Heart left ventricle (tissue), 16 donors: Measurements from ENCODE around the gene ING4. TPM values are rescaled to one million over a fixed set of nuclear protein-coding genes. Genes with fewer than 3 reads are reported as not detected.

Experiments used
- ATAC-seq, 4 donors: fragments of 200-7000 bp; cut with Tn5 transposase; one replicate each; pipeline ENCODE4 v1.9.1; 2020 to 2022; ENCODE audit warnings: moderate library complexity in 4 of 4, mild to moderate bottlenecking in 3 of 4, moderate number of reproducible peaks in 1 of 4
- DNase-seq, 5 donors: peaks; one replicate each; pipeline ENCODE4 v3.0.0-alpha.2; 2020
- H3K27ac ChIP-seq, 12 donors: fragments of 200-600 bp; sonication (generic) in 4 of 12; one replicate each; pipeline versions ENCODE4 v1.5.0 to v1.8.0; 2016 to 2022; ENCODE audit warnings: mild to moderate bottlenecking in 2 of 12
- H3K27me3 ChIP-seq, 9 donors: fragments of 200-600 bp; sonication (generic) in 2 of 9; one replicate each; pipeline versions ENCODE4 v1.5.1 to v1.8.0; 2016 to 2022; ENCODE audit warnings: mild to moderate bottlenecking in 3 of 9
- H3K36me3 ChIP-seq, 9 donors: fragments of 200-600 bp; sonication (generic) in 2 of 9; one replicate each; pipeline versions ENCODE4 v1.5.0 to v1.8.0; 2018 to 2022; ENCODE audit warnings: mild to moderate bottlenecking in 2 of 9
- H3K4me1 ChIP-seq, 12 donors: fragments of 200-600 bp; sonication (generic) in 4 of 12; one replicate each; pipeline versions ENCODE4 v1.5.0 to v1.8.0; 2016 to 2022; ENCODE audit warnings: mild to moderate bottlenecking in 3 of 12
- H3K4me3 ChIP-seq, 12 donors: fragments of 200-600 bp; sonication (generic) in 4 of 12; one replicate each; pipeline versions ENCODE4 v1.5.0 to v1.8.0; 2017 to 2022; ENCODE audit warnings: mild to moderate bottlenecking in 9 of 12, moderate library complexity in 4 of 12
- H3K9me3 ChIP-seq, 12 donors: fragments of 200-600 bp; sonication (generic) in 4 of 12; one replicate each; pipeline versions ENCODE4 v1.5.0 to v1.8.0; 2016 to 2022; ENCODE audit warnings: mild to moderate bottlenecking in 1 of 12
- CTCF ChIP-seq, 12 donors: fragments of 200-600 bp; sonication (generic) in 4 of 12; IDR thresholded peaks; one replicate each; pipeline versions ENCODE4 v1.5.0 to v1.8.0; 2018 to 2022; ENCODE audit warnings: antibody characterized with exemption in 12 of 12, mild to moderate bottlenecking in 5 of 12
- POLR2A ChIP-seq, 2 donors: fragments of 450-650 bp; IDR thresholded peaks; one replicate each; pipeline ENCODE4 v1.6.1; 2017; ENCODE audit warnings: antibody characterized with exemption in 2 of 2, mild to moderate bottlenecking in 2 of 2, moderate library complexity in 2 of 2
- WGBS, 4 donors: extraction: QIAGEN DNeasy Blood & Tissue Kit in 2 of 4; methylation state at CpG; one replicate each; pipeline versions ENCODE4 v1.1.5 to v1.1.7; 2013 to 2018; 5-methylcytosine and 5-hydroxymethylcytosine counted together
- intact Hi-C, 10 donors: fragments of 100-400 bp; cut with DNase I; formaldehyde crosslinking; loops; one replicate each; pipeline versions ENCODE4 v1.11.1 to v1.14.2; 2022
- polyA plus RNA-seq, 2 donors: library from polyadenylated mRNA; stranded (reverse); fragments of 200-250 nt; gene quantifications; one replicate each; pipeline ENCODE4 v1.2.3, GENCODE V29; 2013
- total RNA-seq, 9 donors: library from RNA; depleted of rRNA in 2 of 9; stranded (reverse); fragments of >200 nt in 2 of 9; fragmentation: NEBNext Ultra II Directional in 3 of 9; extraction: Animal tissue kit (Norgen Biotek cat#: 25700) in 3 of 9; gene quantifications; one replicate each; pipeline versions ENCODE4 v1.1.0 to v1.2.4, GENCODE V29; 2016 to 2023
- donor health status: ischemic (EF 13 %, LVEDD 7.1; RV severe dilation, severe dysfunction).
- donor health status: healthy with polysubstance abuse.
- donor health status: DM: no; HTN: yes; CAD: no.
- donor health status: DM: no; HTN: no; CAD: no.
- donor health status: ischemic (EF 25% LVEDD 6.9; RV normal size, moderate dysfunction).
- donor health status: ischemic (EF 25% LVEDD 5.7; RV mildly dilated, moderate dysfunction).
- donor health status: healthy.
- donor health status: DM: yes; HTN: yes; CAD: no.
- donor health status: ischemic (EF 35%, LVEDD 5.7; RV mildly dilated, moderate dysfunction).
- donor health status: nonischemic (EF 11% LVEDD 7.7; RV severe dilation, severe dysfunction).
- donor health status: DM: yes; HTN: yes; CAD: no.
- donor health status: PGD.
- donor health status: ischemic (EF 29% LVEDD 5.4; RV normal size, mild dysfunction).
- donor health status: nonischemic (EF 23%, LVEDD 6.1; RV moderate dilation, normal function).

Gene ING4
- total and polyA plus RNA-seq, 11 donors: 14.6 to 39.0 (median 23.6) TPM

- TF ChIP-seq POLR2A (IDR thresholded peaks at IDR 0.05) (peak in 1 of 2 donors; percentile 58), CTCF (IDR thresholded peaks at IDR 0.05) (peak in 5 of 12 donors; percentile 8 to 37 (median 21))
- H3K4me1 ChIP-seq: peaks cover 0 to 50% (median 33%) of the 10 kb centered on the region in 12 donors
Measured at GRCh38 chr12:6688999-6689882, 26.3 kb upstream of the ING4 start, which contains the start of gene ZNF384. TSS of gene ZNF384 (minus strand) at chr12:6689375. CDS start at chr12:6679520, 9,855 bp downstream.

GRCh38 chr12:6688543-6688998 is 25.7 kb upstream of the ING4 start:
- WGBS, 4 donors: 1 to 3% (median 2%) methylated on average over 10 to 13 of the region's 13 CpGs

More at GRCh38 chr12:6688999-6689882, 26.3 kb upstream of the ING4 start, which contains the start of gene ZNF384:
- Histone ChIP-seq H3K4me3 (peak within 1 kb of the TSS; percentile 67 to 100 (median 88)), H3K9me3 (no peaks in the 10 kb centered on the region), H3K27ac (peak within 1 kb of the TSS; percentile 88 to 100 (median 99)), H3K36me3 (peaks cover 0 to 27% (median 1%) of the 10 kb centered on the region in 9 donors), H3K27me3 (no peaks in the 10 kb centered on the region)
- 0 to 1% (median 1%) methylated on average over 52 to 72 of the region's 72 CpGs for WGBS, 4 donors
- DNase-seq (peak; percentile 97 to 99 (median 98)), ATAC-seq (peak; percentile 92 to 97 (median 94))
- intact Hi-C loops: loop anchor here in 8 of 10 donors (1.0 to 5.0 kb wide), 6 partner anchors 26 to 72 kb away; partner anchors contain the start of genes ING4 (in 8 of the 8), COPS7A (in 2 of the 8) and MLF2 (in 1 of the 8)

GRCh38 chr12:6685814-6686213 is 22.9 kb upstream of the ING4 start:
- intact Hi-C loops: loop anchor here in 4 of 10 donors (2.0 to 5.0 kb wide), 4 partner anchors 17 to 71 kb away; partner anchors contain the start of gene COPS7A (in 1 of the 4)
- no peak for DNase-seq
- peaks cover 0 to 51% (median 34%) of the 10 kb centered on the region in 12 donors for H3K4me1 ChIP-seq
- H3K36me3 ChIP-seq: peaks cover 0 to 56% (median 24%) of the 10 kb centered on the region in 9 donors
- WGBS, 4 donors: 59 to 75% (median 66%) methylated on average over 3 of the region's 3 CpGs
- H3K9me3 ChIP-seq: no peaks in the 10 kb centered on the region
- no peak overlapping the region for H3K4me3 ChIP-seq
- no peak overlapping the region for H3K27ac ChIP-seq
- no peak for ATAC-seq
- no peaks in the 10 kb centered on the region for H3K27me3 ChIP-seq
- TF ChIP-seq POLR2A (IDR thresholded peaks at IDR 0.05) (no peak), CTCF (IDR thresholded peaks at IDR 0.05) (no peak)

More at GRCh38 chr12:6688543-6688998, 25.7 kb upstream of the ING4 start:
- peak overlapping the region; percentile 67 to 100 (median 88) for H3K4me3 ChIP-seq
- DNase-seq (peak in 1 of 5 donors; percentile 53), ATAC-seq (peak in 2 of 4 donors; percentile 1 to 60)
- TF ChIP-seq POLR2A (IDR thresholded peaks at IDR 0.05) (no peak), CTCF (IDR thresholded peaks at IDR 0.05) (no peak)
- peak overlapping the region; percentile 88 to 100 (median 99) for H3K27ac ChIP-seq
- peaks cover 0 to 34% (median 8%) of the 10 kb centered on the region in 9 donors for H3K36me3 ChIP-seq
- H3K9me3 ChIP-seq: no peaks in the 10 kb centered on the region
- H3K27me3 ChIP-seq: no peaks in the 10 kb centered on the region
- intact Hi-C loops: loop anchor here in 4 of 10 donors (2.0 to 5.0 kb wide), 5 partner anchors 26 to 72 kb away; partner anchors contain the start of genes COPS7A (in 2 of the 4), ING4 (in 1 of the 4) and MLF2 (in 1 of the 4)
- H3K4me1 ChIP-seq: peaks cover 0 to 54% (median 34%) of the 10 kb centered on the region in 12 donors
